Suprapubic skin (tissue), 4 donors: ENCODE results near the gene RFC4.

Source experiments
- EP300 ChIP-seq: sonication (generic); formaldehyde crosslinking; IDR thresholded peaks from one replicate; pipeline ENCODE4 v1.6.1; 2017; ENCODE audit warnings: antibody characterized with exemption
- POLR2A ChIP-seq, 2 donors: fragments of 450-650 bp; IDR thresholded peaks; one replicate each; pipeline ENCODE4 v1.6.1; 2017; ENCODE audit warnings: antibody characterized with exemption in 2 of 2, mild to moderate bottlenecking in 2 of 2, moderate library complexity in 2 of 2
- POLR2AphosphoS5 ChIP-seq, 3 donors: sonication (generic); formaldehyde crosslinking; IDR thresholded peaks; one replicate each; pipeline ENCODE4 v1.6.1; 2017; ENCODE audit warnings: antibody characterized with exemption in 3 of 3
- TF ChIP-seq, protein P1 (sequence below), 2 donors: fragments of 200-600 bp in 1 of 2; fragments of 450-650 bp in 1 of 2; sonication (generic) in 1 of 2; IDR thresholded peaks; one replicate each; pipeline ENCODE4 v1.5.1; 2016 to 2019; ENCODE audit warnings: antibody characterized with exemption in 2 of 2, mild to moderate bottlenecking in 1 of 2, moderate library complexity in 1 of 2

DNA sequence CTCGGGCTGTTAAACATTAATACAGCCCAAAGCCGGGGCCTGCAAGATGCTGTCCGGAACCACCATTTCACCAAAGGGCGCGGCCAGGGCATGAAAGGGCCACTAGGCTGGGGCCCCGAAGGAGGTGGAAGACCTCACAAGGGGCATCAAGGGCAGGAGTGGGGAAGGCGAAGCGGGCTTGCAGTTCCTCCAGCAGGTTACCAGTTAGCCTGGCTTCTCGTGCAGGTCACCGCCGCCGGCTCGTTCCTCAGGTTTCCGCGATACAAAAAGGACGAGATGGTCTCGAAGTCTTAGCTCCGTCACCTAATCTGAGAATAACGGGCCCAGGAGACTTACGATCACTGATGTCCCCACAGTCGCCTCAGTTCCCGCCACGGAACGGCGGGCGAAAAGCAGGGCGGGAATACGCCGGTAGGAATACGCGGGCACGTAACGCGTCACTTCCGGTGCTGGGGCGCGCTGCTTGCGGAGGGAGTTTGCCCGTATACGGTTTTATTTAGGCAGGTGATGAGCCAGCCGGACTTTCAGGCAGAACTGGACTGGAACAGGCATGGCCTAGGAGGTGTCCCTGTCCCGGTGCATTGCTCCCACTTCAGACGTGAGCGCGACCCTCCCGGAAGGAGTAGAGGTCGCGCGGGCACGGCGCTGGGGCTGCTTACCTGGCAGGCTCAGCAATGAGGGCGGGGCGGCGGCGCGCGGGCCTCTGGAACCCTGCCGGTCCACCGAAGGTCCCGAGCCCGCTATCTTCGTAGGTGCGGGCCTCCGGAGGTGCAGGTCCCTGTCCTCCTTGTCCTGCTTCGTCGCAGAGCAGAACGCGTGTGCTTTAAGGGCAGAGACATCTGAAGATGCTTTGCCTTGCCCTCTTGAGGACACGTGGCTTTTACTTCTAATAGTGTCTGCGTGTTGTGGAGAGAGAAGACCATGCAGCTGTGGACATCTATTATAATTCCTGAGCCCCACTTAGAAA, at the start of gene RFC4:
- TF ChIP-seq, protein P1, sequence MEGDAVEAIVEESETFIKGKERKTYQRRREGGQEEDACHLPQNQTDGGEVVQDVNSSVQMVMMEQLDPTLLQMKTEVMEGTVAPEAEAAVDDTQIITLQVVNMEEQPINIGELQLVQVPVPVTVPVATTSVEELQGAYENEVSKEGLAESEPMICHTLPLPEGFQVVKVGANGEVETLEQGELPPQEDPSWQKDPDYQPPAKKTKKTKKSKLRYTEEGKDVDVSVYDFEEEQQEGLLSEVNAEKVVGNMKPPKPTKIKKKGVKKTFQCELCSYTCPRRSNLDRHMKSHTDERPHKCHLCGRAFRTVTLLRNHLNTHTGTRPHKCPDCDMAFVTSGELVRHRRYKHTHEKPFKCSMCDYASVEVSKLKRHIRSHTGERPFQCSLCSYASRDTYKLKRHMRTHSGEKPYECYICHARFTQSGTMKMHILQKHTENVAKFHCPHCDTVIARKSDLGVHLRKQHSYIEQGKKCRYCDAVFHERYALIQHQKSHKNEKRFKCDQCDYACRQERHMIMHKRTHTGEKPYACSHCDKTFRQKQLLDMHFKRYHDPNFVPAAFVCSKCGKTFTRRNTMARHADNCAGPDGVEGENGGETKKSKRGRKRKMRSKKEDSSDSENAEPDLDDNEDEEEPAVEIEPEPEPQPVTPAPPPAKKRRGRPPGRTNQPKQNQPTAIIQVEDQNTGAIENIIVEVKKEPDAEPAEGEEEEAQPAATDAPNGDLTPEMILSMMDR (IDR thresholded peaks at IDR 0.05) = no peak
- no peak for TF ChIP-seq POLR2A (IDR thresholded peaks at IDR 0.05)
- peak in 1 of 3 donors; percentile 35 for TF ChIP-seq POLR2AphosphoS5 (IDR thresholded peaks at IDR 0.05)
- no peak for TF ChIP-seq EP300
